KOPT-K1 (cell line): Measurements from ENCODE around the gene MICB.

Source experiments
- H3K27ac ChIP-seq: fragments of 200-600 bp; sonication (generic); 2 replicates; pipeline ENCODE4 v1.5.1; 2016; ENCODE audit warnings: antibody characterized with exemption, mild to moderate bottlenecking, low read depth, low read length; ENCODE audit not compliant: poor library complexity, severe bottlenecking
- H3K36me3 ChIP-seq: fragments of 200-600 bp; sonication (generic); 2 replicates; pipeline ENCODE4 v1.5.1; 2017; ENCODE audit warnings: antibody characterized with exemption, mild to moderate bottlenecking, low read length, moderate library complexity; ENCODE audit not compliant: insufficient read depth
- H3K9me3 ChIP-seq: fragments of 200-600 bp; sonication (generic); 2 replicates; pipeline ENCODE4 v1.5.1; 2017; ENCODE audit warnings: antibody characterized with exemption, low read length, mild to moderate bottlenecking; ENCODE audit not compliant: insufficient read depth, poor library complexity, severe bottlenecking

Gene MICB

DNA sequence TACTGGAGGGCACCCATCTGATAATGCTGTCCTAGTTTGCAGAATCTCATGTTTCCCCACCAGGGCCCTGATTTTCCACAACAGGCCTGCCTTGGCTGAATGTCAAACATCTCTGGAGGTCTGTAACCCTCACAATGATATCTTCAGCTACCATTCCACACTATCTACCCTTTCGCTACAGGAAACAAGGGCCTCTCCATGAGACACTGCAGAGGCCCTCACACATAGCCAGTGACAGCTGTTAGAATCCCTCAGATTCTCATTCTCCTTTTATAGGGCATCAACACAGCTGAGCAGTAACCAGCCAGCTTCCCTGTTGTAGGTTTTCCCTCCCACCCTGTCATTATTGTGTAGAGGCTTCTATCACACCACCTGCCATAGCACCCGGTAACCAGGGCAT lies 29.6 kb upstream of the MICB start:
- Histone ChIP-seq H3K9me3 (no peaks in the 10 kb centered on the region), H3K36me3 (no peaks in the 10 kb centered on the region), H3K27ac (no peak overlapping the region)

GRCh38 chr6:31470801-31471200 lies 27.1 kb upstream of the MICB start:
- Histone ChIP-seq H3K27ac (no peak overlapping the region), H3K36me3 (no peaks in the 10 kb centered on the region), H3K9me3 (no peaks in the 10 kb centered on the region)

DNA sequence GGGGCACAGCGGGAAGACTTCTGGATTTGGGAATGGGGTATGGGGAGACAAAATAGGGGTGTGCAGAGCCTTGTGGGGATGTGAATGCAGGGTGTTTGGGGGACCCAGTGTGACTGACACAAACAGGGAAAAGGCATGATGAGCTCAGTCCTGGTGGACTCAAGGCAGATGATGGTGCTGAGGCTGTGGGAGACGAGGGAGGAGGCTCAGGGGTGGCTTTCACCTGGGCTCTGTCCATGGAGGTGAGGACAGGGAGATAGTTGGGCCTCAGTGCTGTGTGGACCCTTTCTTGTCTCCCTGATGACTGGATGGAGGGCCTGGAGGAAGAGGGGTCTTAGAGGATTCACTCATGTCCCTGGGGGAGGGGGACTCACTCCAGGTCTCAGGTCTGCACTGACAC lies 26.2 kb upstream of the MICB start:
- no peaks in the 10 kb centered on the region for H3K9me3 ChIP-seq
- H3K36me3 ChIP-seq = no peaks in the 10 kb centered on the region
- no peak overlapping the region for H3K27ac ChIP-seq

DNA sequence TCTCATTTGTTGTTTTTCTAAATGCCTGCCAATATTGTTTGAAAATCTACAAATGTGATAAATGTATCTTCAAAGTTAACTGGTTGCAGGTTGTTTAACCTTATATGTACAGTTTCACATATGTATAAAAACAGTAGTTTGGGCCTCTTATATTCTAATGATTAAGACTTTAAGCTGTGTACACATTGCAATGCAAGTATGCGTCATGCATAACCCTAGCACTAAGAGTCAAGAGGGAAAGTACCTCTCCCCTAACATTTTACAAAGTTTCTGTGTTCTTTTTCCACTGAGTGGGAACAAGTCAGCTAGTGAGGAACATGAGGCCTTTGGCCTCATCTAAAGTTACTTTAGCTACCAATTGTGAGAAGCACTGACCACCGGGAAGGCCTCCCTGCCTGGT lies 25.7 kb upstream of the MICB start:
- H3K9me3 ChIP-seq = no peaks in the 10 kb centered on the region
- H3K27ac ChIP-seq = no peak overlapping the region
- no peaks in the 10 kb centered on the region for H3K36me3 ChIP-seq

DNA sequence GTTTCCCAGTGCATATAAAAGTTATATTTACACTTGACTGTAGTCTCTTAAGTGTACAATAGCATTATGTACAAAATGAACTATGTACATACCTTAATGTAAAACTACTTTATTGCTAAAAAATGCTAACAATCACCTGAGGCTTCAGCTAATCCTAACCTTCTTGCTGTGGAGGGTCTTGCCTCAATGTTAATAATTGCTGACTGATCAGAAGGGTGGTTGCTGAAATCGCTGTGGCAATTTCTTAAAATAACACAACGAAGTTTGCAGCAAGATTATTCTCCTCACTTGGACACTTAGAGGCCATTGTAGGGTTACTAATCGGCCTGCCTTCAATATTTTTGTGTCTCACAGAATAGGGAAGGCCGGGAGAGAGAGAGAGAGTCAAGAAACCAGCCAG lies 24.7 kb upstream of the MICB start:
- no peaks in the 10 kb centered on the region for H3K36me3 ChIP-seq
- H3K27ac ChIP-seq = no peak overlapping the region

DNA sequence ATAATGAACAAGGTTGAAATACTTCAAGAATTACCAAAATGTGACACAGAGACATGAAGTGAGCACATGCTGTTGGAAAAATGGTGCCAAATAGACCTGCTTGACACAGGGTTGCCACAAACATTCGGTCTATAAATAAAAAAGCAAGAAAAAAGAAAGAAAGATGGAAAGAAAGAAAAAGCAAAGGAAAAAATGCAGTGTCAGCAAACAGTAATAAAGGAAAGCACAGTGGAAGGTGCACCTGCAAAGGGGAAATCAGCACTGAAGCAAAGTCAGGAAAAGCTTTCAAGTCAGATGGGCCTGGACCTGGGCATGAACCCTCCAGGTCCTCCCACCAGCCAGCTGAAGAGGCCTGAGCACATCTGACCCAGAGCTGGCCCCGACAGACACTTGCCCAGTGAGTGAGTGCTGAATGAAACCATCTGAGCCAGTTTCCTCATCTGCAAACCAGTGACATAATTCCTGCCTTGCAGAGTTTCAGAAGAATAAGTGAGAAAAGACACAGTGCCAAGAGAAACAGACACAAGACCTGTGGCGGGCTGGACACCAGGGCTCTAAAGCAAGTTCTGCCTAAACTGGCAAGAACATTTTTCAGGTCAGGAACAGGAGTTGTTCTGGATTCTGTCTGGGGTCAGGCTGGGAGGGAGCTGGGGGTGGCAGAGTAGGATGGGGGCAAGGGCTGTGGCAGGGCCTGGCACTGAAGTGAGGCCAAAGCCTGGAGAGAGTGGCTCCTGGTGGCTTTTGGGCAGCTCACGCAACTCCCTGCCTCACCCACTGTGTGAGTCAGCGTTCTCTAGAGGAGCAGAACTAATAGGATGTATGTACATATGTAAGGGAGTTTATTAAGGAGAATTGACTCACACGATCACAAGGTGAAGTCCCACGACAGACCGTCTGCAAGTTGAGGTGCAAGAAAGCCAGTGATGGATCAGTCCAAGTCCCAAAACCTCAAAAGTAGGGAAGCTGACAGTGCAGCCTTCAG lies 23.9 kb upstream of the MICB start:
- H3K9me3 ChIP-seq = no peaks in the 10 kb centered on the region
- H3K36me3 ChIP-seq = no peaks in the 10 kb centered on the region
- H3K27ac ChIP-seq = no peak overlapping the region

More for the DNA sequence above, 24.7 kb upstream of the MICB start:
- H3K9me3 ChIP-seq = no peaks in the 10 kb centered on the region

DNA sequence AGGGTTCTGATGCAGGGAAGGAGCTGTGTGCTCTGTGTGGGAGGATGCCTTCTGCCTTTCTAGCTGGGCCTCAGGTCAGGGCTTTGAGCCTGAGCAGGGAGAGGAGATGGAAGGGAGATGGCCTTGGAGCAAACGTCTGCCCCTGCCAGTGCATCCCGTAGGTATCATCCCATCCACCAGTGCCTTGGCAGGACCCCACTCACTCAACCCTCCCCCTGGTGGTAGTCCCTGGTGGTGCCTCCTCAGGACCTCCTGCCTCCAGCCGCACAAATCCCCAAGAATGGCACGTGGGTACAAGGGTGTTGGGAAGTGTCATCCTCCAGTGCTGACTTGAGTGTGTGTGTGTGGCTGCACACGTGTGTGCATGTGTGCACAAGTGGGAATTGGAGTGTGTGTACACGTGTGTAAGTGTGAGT lies 23.1 kb upstream of the MICB start:
- H3K27ac ChIP-seq = no peak overlapping the region
- H3K9me3 ChIP-seq = no peaks in the 10 kb centered on the region

GRCh38 chr6:31476515-31477139 lies 21.3 kb upstream of the MICB start:
- H3K27ac ChIP-seq = no peak overlapping the region

More for the DNA sequence above, 23.1 kb upstream of the MICB start:
- no peaks in the 10 kb centered on the region for H3K36me3 ChIP-seq

DNA sequence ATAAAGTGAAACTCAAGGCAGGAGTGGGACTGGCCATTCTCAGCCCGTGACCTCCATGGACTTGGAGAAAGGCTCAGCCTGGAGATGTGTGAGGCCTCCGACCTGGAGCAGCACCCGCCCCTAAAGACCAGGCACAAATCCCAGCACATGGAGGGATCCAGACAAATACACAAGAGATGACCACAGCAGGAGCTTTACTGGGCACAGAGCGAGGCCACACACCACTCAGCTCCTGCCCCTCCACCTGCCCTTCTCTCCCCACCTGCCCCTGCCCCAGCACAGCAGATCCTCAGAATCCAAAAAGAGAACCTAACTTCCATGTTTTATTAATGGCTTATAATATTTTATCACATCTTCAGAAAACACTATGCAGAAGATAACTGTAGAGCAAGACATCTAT lies 20.4 kb upstream of the MICB start:
- Histone ChIP-seq H3K9me3 (no peaks in the 10 kb centered on the region), H3K27ac (no peak overlapping the region), H3K36me3 (no peaks in the 10 kb centered on the region)

More at GRCh38 chr6:31476515-31477139, 21.3 kb upstream of the MICB start:
- Histone ChIP-seq H3K9me3 (no peaks in the 10 kb centered on the region), H3K36me3 (no peaks in the 10 kb centered on the region)

GRCh38 chr6:31478186-31478950 lies 19.6 kb upstream of the MICB start:
- H3K36me3 ChIP-seq = no peaks in the 10 kb centered on the region
- H3K27ac ChIP-seq = no peak overlapping the region
- H3K9me3 ChIP-seq = no peaks in the 10 kb centered on the region

DNA sequence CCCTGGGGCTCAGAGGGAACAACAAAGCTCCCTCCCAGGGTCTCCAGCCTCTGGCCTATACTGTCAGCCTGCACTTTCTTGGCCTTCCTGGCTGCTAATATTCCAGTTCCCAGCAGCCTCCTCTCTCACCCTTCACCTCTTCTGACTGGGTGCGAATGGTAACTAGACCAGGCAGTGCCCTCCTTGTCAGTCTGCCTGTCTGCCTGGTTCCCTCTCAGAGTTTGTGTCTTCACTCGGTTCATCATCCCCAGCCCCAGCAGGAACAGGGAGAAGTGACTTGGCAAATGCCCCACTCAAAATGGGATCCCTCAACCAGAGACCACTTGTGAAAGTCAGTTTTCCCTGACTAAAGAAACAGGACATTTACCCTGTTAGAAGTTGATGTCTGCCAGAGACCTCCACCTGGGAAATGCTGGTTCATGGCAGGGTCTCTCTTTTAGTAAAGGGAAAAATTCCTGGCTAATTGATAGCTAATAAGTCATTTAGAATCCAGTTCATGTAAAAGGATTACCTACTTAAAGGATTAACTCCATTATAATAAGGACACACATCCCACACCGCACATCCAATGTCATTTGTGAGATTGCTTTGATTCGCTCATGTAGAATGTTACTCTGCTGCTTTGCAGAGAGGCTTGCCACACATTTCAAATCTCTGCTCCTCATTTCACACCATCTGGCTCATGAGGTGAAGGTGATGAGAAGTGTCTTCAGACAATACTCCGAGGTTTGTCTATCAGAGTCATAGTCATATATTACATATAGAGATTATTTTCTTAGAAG lies 18.6 kb upstream of the MICB start:
- no peaks in the 10 kb centered on the region for H3K9me3 ChIP-seq
- H3K36me3 ChIP-seq = no peaks in the 10 kb centered on the region
- no peak overlapping the region for H3K27ac ChIP-seq

DNA sequence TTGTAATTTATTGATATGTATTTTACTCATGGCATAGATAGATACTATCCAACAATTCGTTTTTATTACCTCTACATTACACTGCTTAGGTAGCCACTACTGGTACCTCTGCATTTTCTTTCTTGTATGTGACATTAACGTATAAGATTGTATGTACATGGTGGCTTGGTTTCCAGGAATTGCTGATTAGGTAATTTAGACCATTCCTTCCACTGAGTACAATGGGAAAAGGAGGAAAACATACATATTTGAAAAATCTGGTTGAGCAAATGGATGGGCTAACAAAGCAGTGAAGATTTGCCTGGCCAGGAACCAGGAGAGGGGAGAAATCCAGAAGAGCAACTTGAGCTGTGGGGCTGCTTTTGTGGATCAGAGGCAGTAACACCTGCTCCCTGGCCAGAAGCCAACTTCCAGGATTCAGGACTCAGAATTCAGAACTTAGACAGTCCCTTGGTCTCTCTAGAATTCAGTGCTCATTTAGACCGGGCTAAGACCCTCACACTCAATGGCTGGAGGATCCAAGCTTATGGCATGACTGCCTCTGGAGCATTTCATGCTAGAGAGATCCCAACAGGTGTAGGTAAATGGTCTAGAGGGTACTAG lies 17.9 kb upstream of the MICB start:
- no peaks in the 10 kb centered on the region for H3K9me3 ChIP-seq
- H3K36me3 ChIP-seq = no peaks in the 10 kb centered on the region
- no peak overlapping the region for H3K27ac ChIP-seq

- Histone ChIP-seq H3K27ac (no peak overlapping the region), H3K9me3 (no peaks in the 10 kb centered on the region), H3K36me3 (no peaks in the 10 kb centered on the region)
These were observed 17.4 kb upstream of the MICB start for GRCh38 chr6:31480574-31480973.

GRCh38 chr6:31483392-31483791 lies 14.6 kb upstream of the MICB start:
- no peaks in the 10 kb centered on the region for H3K9me3 ChIP-seq
- H3K27ac ChIP-seq = no peak overlapping the region
- H3K36me3 ChIP-seq = no peaks in the 10 kb centered on the region
